Uterus (tissue), 4 donors: ENCODE data around the gene CIBAR2. TPM values are rescaled to one million over a fixed set of nuclear protein-coding genes. Genes with fewer than 3 reads are reported as not detected.

ENCODE experiments used
- DNase-seq, 2 donors: peaks; one replicate each; pipeline ENCODE4 v3.0.0-alpha.2; 2019 to 2020
- H3K27ac ChIP-seq, 2 donors: fragments of 200-600 bp; sonication (generic); 1 replicate in 1 of 2; 2 replicates in 1 of 2; pipeline ENCODE4 v1.5.1; 2016 to 2018
- H3K27me3 ChIP-seq, 2 donors: fragments of 200-600 bp; sonication (generic); one replicate each; pipeline ENCODE4 v1.5.1; 2018 to 2019; ENCODE audit warnings: control low read depth in 1 of 2
- H3K36me3 ChIP-seq, 2 donors: fragments of 200-600 bp; sonication (generic); one replicate each; pipeline ENCODE4 v1.5.1; 2019; ENCODE audit warnings: control low read depth in 1 of 2
- H3K4me1 ChIP-seq, 2 donors: fragments of 200-600 bp; sonication (generic); one replicate each; pipeline ENCODE4 v1.5.1; 2018 to 2019; ENCODE audit warnings: control low read depth in 1 of 2
- H3K4me3 ChIP-seq, 2 donors: fragments of 200-600 bp; sonication (generic); 1 replicate in 1 of 2; 2 replicates in 1 of 2; pipeline ENCODE4 v1.5.1; 2018 to 2019; ENCODE audit warnings: mild to moderate bottlenecking in 1 of 2
- H3K9me3 ChIP-seq, 2 donors: fragments of 200-600 bp; sonication (generic); one replicate each; pipeline ENCODE4 v1.5.1; 2019; ENCODE audit warnings: control low read depth in 1 of 2
- CTCF ChIP-seq, 4 experiments: fragments of 200-600 bp in 2 of 4; fragments of 450-650 bp in 2 of 4; sonication (generic) in 2 of 4; IDR thresholded peaks; one replicate each; pipeline ENCODE4 v1.5.1; 2016 to 2019; ENCODE audit warnings: antibody characterized with exemption in 4 of 4, mild to moderate bottlenecking in 2 of 4, moderate library complexity in 1 of 4
- POLR2A ChIP-seq, 2 donors: fragments of 450-650 bp; IDR thresholded peaks; one replicate each; pipeline ENCODE4 v1.6.1; 2016; ENCODE audit warnings: antibody characterized with exemption in 2 of 2, mild to moderate bottlenecking in 1 of 2, moderate library complexity in 1 of 2
- intact Hi-C: fragments of 100-400 bp; cut with DNase I; formaldehyde crosslinking; loops from one replicate; pipeline ENCODE4 v1.15.1; 2023; ENCODE audit warnings: low total_unique reads
- total RNA-seq, 4 donors: library from RNA; depleted of rRNA in 3 of 4; stranded (reverse); fragments of >200 nt in 3 of 4; gene quantifications; one replicate each; pipeline versions ENCODE4 v1.1.0 to v1.2.4, GENCODE V29; 2014 to 2023
- donor health status: DM: yes; HTN: yes; CAD: no.

The CIBAR2 gene
- 1 to 10 TPM in 1 of 4 donors, not detected in 3; 2.4 TPM for total RNA-seq

- H3K9me3 ChIP-seq: no peaks in the 10 kb centered on the region
- intact Hi-C loops: loop anchor here (10.0 kb wide), 1 partner anchor 142 kb away; no protein-coding TSS in a partner anchor
These were observed at the start of gene CIBAR2 for GRCh38 chr16:85112364-85112763. TSS of gene CIBAR2 (minus strand) at chr16:85112472. CDS start at chr16:85112352, 120 bp downstream.

GRCh38 chr16:85159179-85159980 is 47.1 kb upstream of the CIBAR2 start:
- Histone ChIP-seq H3K27ac (no peak overlapping the region), H3K4me3 (no peak overlapping the region), H3K4me1 (peaks cover 16 to 19% of the 10 kb centered on the region in 2 donors), H3K9me3 (no peaks in the 10 kb centered on the region), H3K27me3 (no peaks in the 10 kb centered on the region), H3K36me3 (no peaks in the 10 kb centered on the region)
- TF ChIP-seq CTCF (IDR thresholded peaks at IDR 0.05) (no peak), POLR2A (IDR thresholded peaks at IDR 0.05) (no peak)
- intact Hi-C loops: no loop called here
- no peak for DNase-seq

More at GRCh38 chr16:85112364-85112763, at the start of gene CIBAR2:
- no peaks in the 10 kb centered on the region for H3K36me3 ChIP-seq
- DNase-seq: no peak
- no peaks in the 10 kb centered on the region for H3K27me3 ChIP-seq
- no peak for TF ChIP-seq CTCF (IDR thresholded peaks at IDR 0.05)
- no peak for TF ChIP-seq POLR2A (IDR thresholded peaks at IDR 0.05)
- no peaks in the 10 kb centered on the region for H3K4me1 ChIP-seq
- no peak within 1 kb of the TSS for H3K27ac ChIP-seq
- no peak within 1 kb of the TSS for H3K4me3 ChIP-seq

GRCh38 chr16:85158743-85159178 is 46.5 kb upstream of the CIBAR2 start:
- no peak for TF ChIP-seq CTCF (IDR thresholded peaks at IDR 0.05)
- TF ChIP-seq POLR2A (IDR thresholded peaks at IDR 0.05): no peak
- no peak overlapping the region for H3K27ac ChIP-seq
- peaks cover 12 to 15% of the 10 kb centered on the region in 2 donors for H3K4me1 ChIP-seq
- intact Hi-C loops: no loop called here
- DNase-seq: no peak
- no peak overlapping the region for H3K4me3 ChIP-seq
- H3K9me3 ChIP-seq: no peaks in the 10 kb centered on the region
- H3K27me3 ChIP-seq: no peaks in the 10 kb centered on the region
- H3K36me3 ChIP-seq: no peaks in the 10 kb centered on the region

GRCh38 chr16:85157813-85158742 is 45.8 kb upstream of the CIBAR2 start:
- Histone ChIP-seq H3K9me3 (no peaks in the 10 kb centered on the region), H3K27me3 (no peaks in the 10 kb centered on the region), H3K36me3 (no peaks in the 10 kb centered on the region), H3K27ac (no peak overlapping the region), H3K4me3 (no peak overlapping the region), H3K4me1 (peaks cover 8 to 11% of the 10 kb centered on the region in 2 donors)
- no peak for TF ChIP-seq POLR2A (IDR thresholded peaks at IDR 0.05)
- no peak for TF ChIP-seq CTCF (IDR thresholded peaks at IDR 0.05)
- DNase-seq: no peak
- intact Hi-C loops: no loop called here
